A549 (cell line): Measurements from ENCODE around the gene MKNK2. TPM values are rescaled to one million over a fixed set of nuclear protein-coding genes. Genes with fewer than 3 reads are reported as not detected.

Source experiments
- polyA plus RNA-seq, 4 experiments: library from polyadenylated mRNA; depleted of rRNA in 3 of 4; stranded (reverse); fragments of >200 nt; fragmentation: RNase III in 1 of 4; extraction: RNeasy Plus Mini Kit Qiagen cat#74134 plus additional on column Dnase treatment in 1 of 4; gene quantifications; 2 replicates in 3 of 4; 3 replicates in 1 of 4; pipeline ENCODE4 v1.2.3, GENCODE V29; 2011 to 2017
- small RNA-seq, 6 experiments: library from RNA; depleted of rRNA; stranded (forward); fragments of <200 nt; gene quantifications; one replicate each; pipeline ENCODE3, GENCODE V24; 2012

MKNK2 gene
- polyA plus RNA-seq, 2 of the 4 experiments (the other 2 are of a cell fraction) = 48.3 to 56.7 TPM

Small RNA genes within 50 kb of the gene (small RNA-seq; reads per million reads assigned to genes)
- 0 reads per million in 6 experiments for gene AC007136.1

Other genes with a start within 250 kb of the MKNK2 start
- gene ATP8B3, start 239.0 kb downstream of the MKNK2 start, polyA plus RNA-seq (2011; rRNA removed) = 2.7 and 4.7 TPM in 2 replicates
- gene ATP8B3, start 239.0 kb downstream of the MKNK2 start, polyA plus RNA-seq (2017; fragmentation: RNase III; extraction: RNeasy Plus Mini Kit Qiagen cat#74134 plus additional on column Dnase treatment) = 3.2 to 4.2 TPM (median 3.9 TPM) in 3 replicates
- 5.6 and 7.3 TPM in 2 replicates for gene REXO1, start 202.8 kb downstream of the MKNK2 start, polyA plus RNA-seq (2011; rRNA removed)
- 13.8 to 15.6 TPM (median 14.5 TPM) in 3 replicates for gene REXO1, start 202.8 kb downstream of the MKNK2 start, polyA plus RNA-seq (2017; fragmentation: RNase III; extraction: RNeasy Plus Mini Kit Qiagen cat#74134 plus additional on column Dnase treatment)
- gene KLF16, start 187.7 kb downstream of the MKNK2 start, polyA plus RNA-seq (2011; rRNA removed) = 4.1 and 5.8 TPM in 2 replicates
- gene KLF16, start 187.7 kb downstream of the MKNK2 start, polyA plus RNA-seq (2017; fragmentation: RNase III; extraction: RNeasy Plus Mini Kit Qiagen cat#74134 plus additional on column Dnase treatment) = 23.9 to 28.0 TPM (median 25.7 TPM) in 3 replicates
- 12.8 and 14.8 TPM in 2 replicates for gene ABHD17A, start 165.7 kb downstream of the MKNK2 start, polyA plus RNA-seq (2011; rRNA removed)
- 20.9 to 23.1 TPM (median 21.7 TPM) in 3 replicates for gene ABHD17A, start 165.7 kb downstream of the MKNK2 start, polyA plus RNA-seq (2017; fragmentation: RNase III; extraction: RNeasy Plus Mini Kit Qiagen cat#74134 plus additional on column Dnase treatment)
- 0.65 and 0.66 TPM in 2 replicates for gene ADAT3, start 145.8 kb downstream of the MKNK2 start, polyA plus RNA-seq (2011; rRNA removed)
- gene ADAT3, start 145.8 kb downstream of the MKNK2 start, polyA plus RNA-seq (2017; fragmentation: RNase III; extraction: RNeasy Plus Mini Kit Qiagen cat#74134 plus additional on column Dnase treatment) = 4.2 to 5.6 TPM (median 5.3 TPM) in 3 replicates
- gene SCAMP4, start 145.8 kb downstream of the MKNK2 start, polyA plus RNA-seq (2011; rRNA removed) = 7.6 and 11.9 TPM in 2 replicates
- 60.9 to 63.4 TPM (median 63.0 TPM) in 3 replicates for gene SCAMP4, start 145.8 kb downstream of the MKNK2 start, polyA plus RNA-seq (2017; fragmentation: RNase III; extraction: RNeasy Plus Mini Kit Qiagen cat#74134 plus additional on column Dnase treatment)
- gene CSNK1G2, start 110.1 kb downstream of the MKNK2 start, polyA plus RNA-seq (2011; rRNA removed) = 14.4 and 15.5 TPM in 2 replicates
- gene CSNK1G2, start 110.1 kb downstream of the MKNK2 start, polyA plus RNA-seq (2017; fragmentation: RNase III; extraction: RNeasy Plus Mini Kit Qiagen cat#74134 plus additional on column Dnase treatment) = 36.9 to 43.7 TPM (median 42.0 TPM) in 3 replicates
- gene BTBD2, start 35.5 kb downstream of the MKNK2 start, polyA plus RNA-seq (2011; rRNA removed) = 16.3 and 19.0 TPM in 2 replicates
- gene BTBD2, start 35.5 kb downstream of the MKNK2 start, polyA plus RNA-seq (2017; fragmentation: RNase III; extraction: RNeasy Plus Mini Kit Qiagen cat#74134 plus additional on column Dnase treatment) = 26.7 to 32.7 TPM (median 29.6 TPM) in 3 replicates
- 10.9 and 12.9 TPM in 2 replicates for gene MOB3A, start 45.1 kb upstream of the MKNK2 start, polyA plus RNA-seq (2011; rRNA removed)
- 8.4 to 9.1 TPM (median 8.7 TPM) in 3 replicates for gene MOB3A, start 45.1 kb upstream of the MKNK2 start, polyA plus RNA-seq (2017; fragmentation: RNase III; extraction: RNeasy Plus Mini Kit Qiagen cat#74134 plus additional on column Dnase treatment)
- 0.36 and 0.70 TPM in 2 replicates for gene IZUMO4, start 45.7 kb upstream of the MKNK2 start, polyA plus RNA-seq (2011; rRNA removed)
- gene IZUMO4, start 45.7 kb upstream of the MKNK2 start, polyA plus RNA-seq (2017; fragmentation: RNase III; extraction: RNeasy Plus Mini Kit Qiagen cat#74134 plus additional on column Dnase treatment) = 1.0 to 1.8 TPM (median 1.0 TPM) in 3 replicates
- gene AP3D1, start 100.3 kb upstream of the MKNK2 start, polyA plus RNA-seq (2011; rRNA removed) = 44.4 and 64.8 TPM in 2 replicates
- gene AP3D1, start 100.3 kb upstream of the MKNK2 start, polyA plus RNA-seq (2017; fragmentation: RNase III; extraction: RNeasy Plus Mini Kit Qiagen cat#74134 plus additional on column Dnase treatment) = 61.0 to 67.2 TPM (median 66.9 TPM) in 3 replicates
- gene DOT1L, start 112.7 kb upstream of the MKNK2 start, polyA plus RNA-seq (2011; rRNA removed) = 2.7 and 5.0 TPM in 2 replicates
- gene DOT1L, start 112.7 kb upstream of the MKNK2 start, polyA plus RNA-seq (2017; fragmentation: RNase III; extraction: RNeasy Plus Mini Kit Qiagen cat#74134 plus additional on column Dnase treatment) = 8.3 to 10.2 TPM (median 10.1 TPM) in 3 replicates
- gene PLEKHJ1, start 185.1 kb upstream of the MKNK2 start, polyA plus RNA-seq (2011; rRNA removed) = 18.3 and 19.9 TPM in 2 replicates
- gene PLEKHJ1, start 185.1 kb upstream of the MKNK2 start, polyA plus RNA-seq (2017; fragmentation: RNase III; extraction: RNeasy Plus Mini Kit Qiagen cat#74134 plus additional on column Dnase treatment) = 32.2 to 34.8 TPM (median 33.9 TPM) in 3 replicates
- gene SF3A2, start 185.6 kb upstream of the MKNK2 start, polyA plus RNA-seq (2011; rRNA removed) = 11.9 and 13.5 TPM in 2 replicates
- 62.7 to 73.4 TPM (median 68.2 TPM) in 3 replicates for gene SF3A2, start 185.6 kb upstream of the MKNK2 start, polyA plus RNA-seq (2017; fragmentation: RNase III; extraction: RNeasy Plus Mini Kit Qiagen cat#74134 plus additional on column Dnase treatment)
- gene AMH, start 198.1 kb upstream of the MKNK2 start, polyA plus RNA-seq (2011; rRNA removed) = 2.8 and 3.0 TPM in 2 replicates
- 12.0 to 13.2 TPM (median 12.7 TPM) in 3 replicates for gene AMH, start 198.1 kb upstream of the MKNK2 start, polyA plus RNA-seq (2017; fragmentation: RNase III; extraction: RNeasy Plus Mini Kit Qiagen cat#74134 plus additional on column Dnase treatment)
- gene JSRP1, start 205.2 kb upstream of the MKNK2 start, polyA plus RNA-seq (2011; rRNA removed) = not detected in 2 replicates
- 0.16 to 0.41 TPM (median 0.32 TPM) in 3 replicates for gene JSRP1, start 205.2 kb upstream of the MKNK2 start, polyA plus RNA-seq (2017; fragmentation: RNase III; extraction: RNeasy Plus Mini Kit Qiagen cat#74134 plus additional on column Dnase treatment)
- not detected in 2 replicates for gene PEAK3, start 230.9 kb upstream of the MKNK2 start, polyA plus RNA-seq (2011; rRNA removed)
- gene PEAK3, start 230.9 kb upstream of the MKNK2 start, polyA plus RNA-seq (2017; fragmentation: RNase III; extraction: RNeasy Plus Mini Kit Qiagen cat#74134 plus additional on column Dnase treatment) = not detected in 3 replicates